NCI-H1092 (cell line): Measurements from ENCODE around the gene STK38.
"Not testable (repeated sequence)": the region's sequence is repeated elsewhere in the genome, so short reads cannot be mapped to it uniquely, and the experiment has no call there.

ENCODE experiments used
- DNase-seq: peaks from one replicate; lab custom pipeline; 2025; lab: John Stamatoyannopoulos, UW

Gene STK38

GRCh38 chr6:36487698-36488097, 59.6 kb downstream of the STK38 start:
- DNase-seq, result no peak

- DNase-seq, result no peak
Measured at GRCh38 chr6:36484736-36485135, 62.5 kb downstream of the STK38 start.

- DNase-seq, result not testable (repeated sequence)
Measured at GRCh38 chr6:36483326-36483725, 64.0 kb downstream of the STK38 start.

GRCh38 chr6:36479256-36479655, 68.0 kb downstream of the STK38 start:
- no peak for DNase-seq

- DNase-seq, result no peak
Measured at GRCh38 chr6:36478051-36478526, 69.2 kb downstream of the STK38 start.

- no peak for DNase-seq
Measured at GRCh38 chr6:36469946-36470345, 77.3 kb downstream of the STK38 start.

- no peak for DNase-seq
Measured at GRCh38 chr6:36469148-36469661, 78.1 kb downstream of the STK38 start.

- DNase-seq, result no peak
Measured at GRCh38 chr6:36467625-36468024, 79.7 kb downstream of the STK38 start.

GRCh38 chr6:36464233-36464632, 83.0 kb downstream of the STK38 start:
- DNase-seq, result no peak

- DNase-seq, result no peak
Measured at GRCh38 chr6:36463676-36464075, 83.6 kb downstream of the STK38 start.

- no peak for DNase-seq
Measured at GRCh38 chr6:36461646-36462045, 85.6 kb downstream of the STK38 start.

- no peak for DNase-seq
Measured at GRCh38 chr6:36460916-36461315, 86.4 kb downstream of the STK38 start.

GRCh38 chr6:36459501-36459900, 87.8 kb downstream of the STK38 start:
- DNase-seq, result no peak

- DNase-seq, result no peak
Measured at GRCh38 chr6:36455486-36456027, 91.7 kb downstream of the STK38 start.

- not testable (repeated sequence) for DNase-seq
Measured at GRCh38 chr6:36452897-36453296, 94.4 kb downstream of the STK38 start.

GRCh38 chr6:36449173-36449572, 98.1 kb downstream of the STK38 start:
- DNase-seq, result not testable (repeated sequence)

GRCh38 chr6:36445621-36446020, 101.7 kb downstream of the STK38 start:
- DNase-seq, result no peak

- DNase-seq, result no peak
Measured at GRCh38 chr6:36444470-36444869, 102.8 kb downstream of the STK38 start.
